Fibroblast of skin of left quadriceps (primary cell): ENCODE measurements around the gene CCDC28A.
"Not testable (repeated sequence)": the region's sequence is repeated elsewhere in the genome, so short reads cannot be mapped to it uniquely, and the experiment has no call there.

Experiments
- DNase-seq, 2 experiments: peaks; one replicate each; pipeline ENCODE4 v3.0.0-alpha.2; 2013; ENCODE audit warnings: low read depth in 2 of 2

CCDC28A gene

DNA sequence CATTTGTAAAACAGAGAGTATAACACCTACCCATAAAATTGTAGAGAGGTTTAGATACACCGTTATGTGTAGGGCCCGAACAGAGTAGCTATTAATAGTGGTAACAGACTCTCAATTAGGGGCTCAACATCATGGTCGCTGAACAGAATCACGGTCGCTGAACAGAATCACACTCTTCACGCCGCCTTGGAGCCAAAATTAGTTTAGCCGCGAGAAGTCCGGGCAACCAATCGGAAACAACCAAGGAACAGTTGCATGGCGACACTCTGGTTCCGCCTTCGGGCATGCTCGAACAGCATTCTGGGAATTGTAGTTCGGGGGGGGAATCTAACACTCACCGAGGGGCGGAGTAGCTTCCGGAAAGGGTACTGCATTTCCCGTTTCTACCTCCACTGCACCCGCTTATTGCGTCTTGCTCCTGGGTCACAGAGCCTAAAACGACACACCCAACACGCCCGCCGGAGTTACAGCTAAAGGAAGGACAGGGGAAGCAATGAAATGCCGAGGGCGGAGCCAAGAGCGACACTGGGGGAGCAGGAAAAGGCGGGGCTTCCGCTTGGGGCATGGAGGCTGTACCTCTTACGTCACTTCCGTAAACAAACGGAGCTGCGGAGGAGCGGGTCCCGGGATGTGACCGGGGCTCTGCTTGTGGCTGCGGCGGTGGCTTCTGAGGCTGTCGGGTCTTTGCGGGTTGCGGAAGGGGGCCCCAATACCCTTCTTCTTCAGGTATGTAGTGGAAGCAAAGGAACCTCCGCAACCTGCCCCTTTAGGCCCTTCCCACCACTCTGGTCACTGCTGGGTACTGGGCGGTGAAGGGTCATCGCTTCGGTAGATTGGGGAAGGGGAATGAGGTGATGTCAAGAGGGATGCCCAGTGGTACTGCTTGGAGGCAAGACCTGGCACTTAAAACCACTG is at the start of gene CCDC28A:
TSS of gene CCDC28A (plus strand) at position 593 of the 915 bp plus-strand sequence. CDS start 2,352 bp downstream, outside the sequence.
- peak; percentile 90 for DNase-seq

DNA sequence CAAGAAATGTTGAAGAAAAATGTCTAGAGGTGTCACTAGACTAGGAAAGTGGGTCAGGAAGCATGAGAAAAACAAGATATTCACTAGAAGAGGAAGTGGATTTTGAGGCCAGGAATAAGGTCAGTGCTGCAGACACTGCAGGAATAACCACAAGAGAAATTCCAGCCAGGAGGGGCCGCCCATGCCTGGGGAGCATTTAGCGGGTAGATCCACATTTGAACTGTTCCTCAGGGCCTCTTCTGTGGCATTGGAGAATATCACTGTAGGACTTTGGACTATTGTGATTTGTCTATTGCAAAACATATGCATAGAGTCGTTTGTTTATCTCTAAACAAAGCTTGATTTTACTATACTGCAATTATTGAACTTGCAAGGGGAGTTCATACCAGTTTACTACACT is 49.6 kb upstream of the CCDC28A start:
- no peak for DNase-seq

DNA sequence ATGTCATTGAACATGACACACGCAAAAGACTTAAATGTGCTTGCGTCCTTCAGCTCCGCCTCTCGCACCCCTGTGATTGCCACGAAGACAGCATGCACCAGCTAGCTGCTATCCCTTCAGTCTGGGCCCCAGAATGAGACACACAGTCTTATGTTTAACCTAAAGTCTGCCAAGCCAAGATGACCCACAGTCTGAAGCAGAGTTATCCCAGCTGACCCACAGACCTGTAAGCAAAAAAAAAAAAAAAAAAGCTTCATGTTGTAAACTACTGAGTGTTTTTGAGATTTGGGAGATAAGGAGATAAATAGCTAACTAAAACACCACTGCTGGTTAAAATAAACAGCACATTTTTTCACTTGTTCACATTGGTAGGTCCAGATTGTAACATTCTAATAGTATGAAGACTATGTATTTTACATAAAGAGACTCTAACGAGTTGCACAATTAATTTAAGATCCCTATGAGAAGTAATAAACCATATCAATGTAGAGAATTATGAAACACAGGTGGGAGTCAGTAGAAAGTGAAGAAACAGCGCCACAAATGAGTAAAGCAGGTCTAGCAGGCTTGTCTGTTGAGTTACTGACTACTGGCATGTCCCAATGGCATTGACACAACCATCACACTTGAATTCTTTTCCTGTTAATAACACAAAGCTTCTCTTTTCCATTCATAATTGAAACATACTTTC is 47.4 kb upstream of the CCDC28A start:
- DNase-seq, result no peak

DNA sequence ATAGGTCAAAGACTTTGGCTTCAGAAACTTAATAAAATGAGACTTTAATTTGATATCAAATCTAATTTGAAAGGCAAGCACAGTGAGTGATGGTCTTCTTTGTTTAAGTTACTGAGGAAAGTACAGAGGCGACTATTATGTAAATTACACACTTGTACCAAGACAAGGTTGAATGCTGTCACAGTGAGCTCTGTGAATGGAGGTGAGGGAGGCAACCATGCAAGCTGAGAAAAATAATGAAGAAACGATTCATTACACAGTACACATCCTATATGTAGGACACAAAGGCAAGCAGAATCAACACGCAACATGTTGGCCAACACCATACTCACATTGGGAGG is 46.8 kb upstream of the CCDC28A start:
- no peak for DNase-seq

DNA sequence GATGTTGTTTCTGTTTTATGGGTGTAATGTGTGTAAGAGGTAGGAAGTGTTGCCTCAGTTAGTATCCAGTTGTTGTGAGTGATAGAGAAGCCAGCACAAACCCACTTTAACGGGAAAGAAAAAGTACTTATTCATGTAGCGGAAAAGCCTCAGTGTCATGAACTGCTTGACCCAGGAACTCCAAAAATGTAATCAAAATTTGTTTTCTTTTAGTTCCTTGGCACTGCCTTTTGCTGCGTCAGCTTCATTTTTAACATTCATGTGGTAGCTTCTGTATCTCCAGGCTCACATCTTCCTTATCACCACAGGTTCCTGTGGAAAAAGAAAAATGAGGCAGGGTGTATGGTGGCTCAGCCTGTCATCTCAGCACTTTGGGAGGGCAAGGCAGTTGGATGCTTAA is 46.4 kb upstream of the CCDC28A start:
- no peak for DNase-seq

DNA sequence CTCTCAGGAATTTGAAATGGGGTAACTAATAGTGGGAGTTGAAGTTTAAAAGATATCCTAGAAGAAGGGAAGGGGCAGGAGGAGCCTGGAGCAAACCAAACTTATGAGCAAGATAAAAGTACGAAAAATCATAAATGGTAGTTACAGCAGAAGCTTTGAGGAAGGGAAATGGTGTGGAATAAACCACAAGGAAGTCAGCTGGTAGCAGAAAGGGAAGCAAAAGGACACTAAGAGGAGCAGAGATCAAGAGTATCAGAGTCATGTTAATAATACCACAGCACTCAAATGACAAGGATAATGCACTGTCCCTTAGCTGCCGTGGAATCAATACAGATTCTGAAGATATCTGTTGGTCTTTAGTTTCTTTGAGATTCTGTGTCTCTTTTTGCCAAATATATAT is 44.9 kb upstream of the CCDC28A start:
- no peak for DNase-seq

DNA sequence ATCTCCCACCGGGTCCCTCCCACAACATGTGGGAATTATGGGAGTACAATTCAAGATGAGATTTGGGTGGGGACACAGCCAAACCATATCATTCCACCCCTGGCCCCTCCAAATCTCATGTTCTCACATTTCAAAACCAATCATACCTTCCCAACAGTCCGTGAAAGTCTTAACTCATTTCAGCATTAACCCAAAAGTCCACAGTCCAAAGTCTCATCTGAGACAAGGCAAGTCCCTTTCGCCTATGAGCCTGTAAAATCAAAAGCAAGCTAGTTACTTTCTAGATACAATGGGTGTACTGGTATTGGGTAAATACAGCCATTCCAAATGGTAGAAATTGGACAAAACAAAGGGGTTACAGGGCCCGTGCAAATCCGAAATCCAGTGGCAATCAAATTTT is 43.5 kb upstream of the CCDC28A start:
- not testable (repeated sequence) for DNase-seq

DNA sequence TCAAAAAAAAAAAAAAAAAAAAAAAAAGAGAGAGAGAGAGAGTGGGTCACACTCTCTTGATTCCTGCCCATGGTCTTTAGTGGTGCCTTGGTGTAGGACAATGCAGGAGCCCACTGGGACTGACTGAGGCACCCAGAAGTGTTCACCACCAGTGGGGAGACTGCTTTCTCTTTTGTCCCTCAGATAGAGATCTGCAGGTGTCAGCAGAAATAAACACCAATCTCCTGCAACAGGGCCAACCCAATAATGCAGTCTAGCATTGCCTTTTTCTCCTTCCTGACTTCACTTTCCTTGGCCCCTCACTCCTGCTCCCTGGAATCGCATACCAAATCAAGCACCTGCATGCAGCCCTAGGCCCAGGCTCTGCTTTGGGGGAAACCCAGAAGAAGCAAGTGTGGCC is 39.0 kb upstream of the CCDC28A start:
- DNase-seq, result no peak

DNA sequence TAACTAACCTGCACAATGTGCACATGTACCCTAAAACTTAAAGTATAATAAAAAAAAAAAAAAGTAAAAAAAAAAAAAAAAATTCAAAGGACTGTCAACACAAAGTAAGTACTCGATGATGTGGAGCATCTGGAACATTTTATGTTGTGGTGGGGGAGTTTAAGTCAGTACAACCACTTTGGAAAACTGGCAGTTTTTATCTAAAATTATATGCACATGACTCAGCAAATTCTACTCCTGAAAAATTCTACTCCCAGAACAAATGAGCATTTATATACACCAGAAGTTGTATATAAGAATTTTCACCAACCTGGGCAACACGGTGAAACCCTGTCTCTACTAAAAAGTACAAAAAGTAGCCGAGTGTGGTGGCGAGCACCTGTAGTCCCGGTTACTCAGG is 36.9 kb upstream of the CCDC28A start:
- no peak for DNase-seq

DNA sequence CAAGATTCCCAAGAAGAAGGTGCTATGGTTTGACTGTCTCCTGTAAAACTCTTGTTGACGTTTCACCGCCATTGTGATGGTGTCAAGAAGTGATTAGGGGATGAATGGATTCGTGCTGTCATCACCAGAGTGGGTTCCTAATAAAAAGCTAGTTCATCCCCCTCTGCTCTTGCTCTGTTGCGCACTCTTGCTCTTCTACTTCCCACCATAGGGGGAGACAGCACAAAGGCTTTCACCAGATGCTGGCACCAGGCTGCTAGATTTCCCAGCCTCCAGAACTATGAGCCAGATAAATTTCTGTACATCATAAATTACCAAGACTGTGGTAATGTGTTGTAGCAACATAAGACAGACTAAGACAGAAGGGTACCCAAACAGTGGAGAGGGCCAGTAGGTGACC is 21.6 kb upstream of the CCDC28A start:
- no peak for DNase-seq

DNA sequence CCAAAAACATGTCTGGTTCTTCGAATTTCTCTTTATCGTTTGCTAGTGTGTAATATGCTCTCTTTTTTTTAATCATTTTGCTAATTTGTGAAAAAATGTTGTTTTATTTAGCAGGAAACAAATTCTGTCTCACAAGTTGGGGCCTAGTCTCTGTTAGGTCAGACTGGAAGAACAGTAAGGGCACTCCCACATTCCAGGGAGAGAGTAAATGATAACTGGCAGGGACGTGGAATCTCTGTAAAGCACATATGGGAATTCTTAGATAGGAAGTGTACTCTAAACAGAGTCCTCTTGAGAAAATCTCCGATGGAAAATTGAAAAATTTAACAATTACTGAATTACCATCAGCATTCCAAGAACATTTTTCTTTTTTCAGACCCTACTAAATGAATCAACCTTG is 16.4 kb upstream of the CCDC28A start:
- no peak for DNase-seq

DNA sequence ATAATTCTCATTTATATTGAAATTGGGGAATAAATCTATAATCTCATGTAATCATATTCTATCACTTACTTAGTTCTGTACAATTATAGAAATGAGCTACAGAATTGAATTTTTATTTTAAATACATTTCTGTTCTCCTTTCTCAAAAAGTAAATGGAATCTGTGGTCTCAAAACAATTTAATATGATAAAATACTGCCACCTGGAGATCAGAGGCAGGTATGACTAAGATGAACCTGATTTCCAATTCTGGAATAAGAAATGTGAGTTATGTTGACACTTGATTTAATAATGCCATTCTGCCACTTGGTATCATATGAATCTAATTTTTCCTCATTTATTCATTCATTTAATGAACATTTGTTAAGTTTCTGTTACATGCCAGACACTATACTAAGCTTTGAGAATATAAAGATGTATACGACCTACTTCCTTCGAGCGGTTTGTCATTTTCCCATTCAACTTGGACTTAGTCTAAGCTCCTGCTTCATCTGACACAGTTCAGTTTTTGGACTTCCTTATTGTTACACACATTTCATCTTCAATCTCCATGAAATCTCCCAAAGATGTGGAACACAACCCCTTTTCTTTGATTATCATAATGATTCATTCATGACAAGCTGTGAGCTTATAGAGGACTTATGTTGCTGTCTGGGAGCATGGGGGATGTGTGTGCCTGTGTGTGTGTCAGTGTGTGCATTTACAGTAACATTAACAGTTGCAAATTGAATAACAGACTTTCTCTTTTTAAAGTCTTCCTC is 7.5 kb upstream of the CCDC28A start:
- DNase-seq, result peak; percentile 10 to 16

DNA sequence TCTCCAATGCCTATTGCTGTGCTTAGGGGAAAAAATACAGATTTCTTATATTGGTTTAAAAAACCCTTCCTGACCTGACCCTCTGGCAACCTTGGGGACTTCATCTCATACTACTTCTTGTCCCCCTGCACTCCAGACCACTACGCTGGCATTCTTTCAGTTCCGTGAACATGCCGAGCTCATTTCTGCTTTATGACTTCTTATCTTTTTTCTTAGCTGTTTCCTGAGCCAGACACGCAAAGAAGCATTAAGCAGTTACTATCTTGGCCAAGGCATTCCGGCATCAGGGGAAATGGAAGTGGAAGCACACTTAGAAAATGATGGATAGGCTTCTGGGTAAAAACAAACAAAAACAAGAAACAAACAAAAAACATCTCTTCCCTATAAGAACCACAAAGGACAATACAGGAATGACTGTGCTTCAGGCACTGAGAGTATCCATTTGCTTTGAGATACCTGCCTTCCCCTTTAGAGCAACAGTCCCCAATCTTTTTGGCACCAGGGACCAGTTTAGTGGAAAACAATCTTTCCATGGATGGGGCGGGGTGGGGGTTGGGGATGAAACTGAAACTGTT is 4.4 kb upstream of the CCDC28A start:
- no peak for DNase-seq

DNA sequence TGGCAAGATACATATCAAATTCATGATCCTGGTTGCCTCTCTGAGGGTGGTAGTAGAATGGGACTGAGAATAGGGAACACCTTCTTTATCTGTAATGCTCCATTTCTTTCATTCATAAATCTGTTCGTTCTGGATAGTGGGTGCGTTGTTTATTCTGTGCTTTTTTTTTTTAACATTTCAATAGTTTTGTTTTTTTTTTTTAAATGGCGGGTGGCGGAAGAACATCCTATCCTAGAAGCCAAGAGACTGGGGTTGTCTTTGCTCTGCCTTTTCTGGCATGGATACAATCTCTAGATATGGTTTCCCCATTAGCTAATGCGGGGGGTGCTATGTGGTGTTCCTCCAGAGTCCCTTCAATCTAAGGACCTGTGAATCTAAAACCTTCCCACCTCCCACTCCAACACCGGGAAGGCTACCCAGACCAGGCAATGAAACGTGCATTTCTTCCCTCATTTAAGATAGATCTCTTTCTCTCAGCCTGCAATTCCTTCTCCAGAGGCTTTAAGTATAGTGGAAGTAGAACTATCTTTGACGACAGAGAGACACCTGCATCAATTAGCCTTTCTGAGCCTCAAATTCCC is 883 bp upstream of the CCDC28A start:
- DNase-seq, result no peak

DNA sequence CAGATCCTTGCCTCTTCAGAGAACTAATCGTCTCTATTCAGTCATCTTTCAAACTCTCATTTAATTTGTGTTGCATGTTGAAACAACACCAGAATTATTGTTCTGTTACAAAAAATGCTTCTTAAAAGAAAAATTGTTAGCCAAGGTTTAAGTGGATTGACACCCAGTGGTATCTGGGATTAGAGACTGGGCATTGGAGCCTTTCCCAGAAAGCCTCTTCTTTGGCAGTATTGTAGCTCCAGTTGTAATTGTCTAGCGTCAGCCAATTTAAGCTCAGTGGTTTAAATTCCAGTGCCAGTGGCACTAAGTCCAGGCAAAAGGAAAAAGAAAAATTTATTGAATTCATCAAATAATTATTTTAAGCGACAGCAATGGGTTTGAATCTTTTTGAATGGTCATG is 801 bp downstream of the CCDC28A start:
- DNase-seq, result no peak

DNA sequence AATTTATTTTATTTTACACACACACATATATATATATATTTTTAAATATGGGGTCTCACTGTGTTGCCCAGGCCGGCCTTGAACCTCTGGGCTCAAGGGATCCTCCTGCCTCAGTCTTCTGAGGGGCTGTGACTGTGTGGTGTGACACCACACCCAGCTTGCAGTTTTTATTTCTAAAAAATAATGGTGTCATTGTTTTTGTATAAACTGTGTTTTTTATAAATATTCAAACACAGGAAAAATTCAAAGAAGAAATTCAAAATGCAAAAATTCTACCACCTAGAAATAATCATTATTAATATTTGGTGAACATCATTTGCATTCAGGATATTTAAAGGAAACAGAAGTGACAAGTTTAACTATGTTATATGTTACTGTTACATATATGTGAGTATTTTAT is 3.1 kb downstream of the CCDC28A start:
- DNase-seq, result no peak

DNA sequence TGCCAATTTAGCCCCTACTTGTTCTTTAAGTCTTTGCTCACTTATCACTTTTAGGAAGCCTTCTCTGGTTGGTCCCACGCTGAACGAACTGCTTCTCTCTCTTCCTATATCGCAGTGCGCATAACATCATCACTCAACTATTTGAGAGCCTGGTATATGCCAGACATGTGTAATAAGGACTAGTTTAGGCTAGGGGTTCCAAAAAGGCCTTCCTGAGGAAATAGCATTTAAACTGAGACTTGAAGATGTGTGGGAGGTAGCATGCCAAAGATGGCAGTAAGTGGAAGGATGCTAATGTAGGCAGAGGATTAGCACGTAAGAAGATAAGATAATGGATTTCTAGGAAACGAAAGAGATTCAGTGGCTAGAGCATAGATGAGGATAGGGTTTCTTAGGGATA is 4.8 kb downstream of the CCDC28A start:
- DNase-seq, result no peak

DNA sequence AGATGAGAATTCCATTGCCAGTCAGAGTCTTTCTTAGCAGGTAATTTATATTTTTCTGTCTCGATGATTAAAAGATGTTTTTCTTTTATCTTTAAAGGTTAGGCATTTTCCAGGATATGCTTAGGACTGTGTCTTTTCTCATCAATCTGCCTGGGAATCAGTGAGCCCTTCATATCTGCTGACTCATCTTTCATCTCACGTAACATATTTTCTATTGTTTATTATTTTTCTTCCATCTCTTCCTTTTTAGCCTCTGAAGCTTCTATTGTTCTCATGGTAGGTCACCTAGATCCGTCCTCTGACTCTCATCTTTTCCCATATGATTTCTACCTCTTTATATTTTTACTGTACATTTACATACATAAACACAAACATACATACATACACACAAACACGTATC is 8.7 kb downstream of the CCDC28A start:
- DNase-seq, result no peak

DNA sequence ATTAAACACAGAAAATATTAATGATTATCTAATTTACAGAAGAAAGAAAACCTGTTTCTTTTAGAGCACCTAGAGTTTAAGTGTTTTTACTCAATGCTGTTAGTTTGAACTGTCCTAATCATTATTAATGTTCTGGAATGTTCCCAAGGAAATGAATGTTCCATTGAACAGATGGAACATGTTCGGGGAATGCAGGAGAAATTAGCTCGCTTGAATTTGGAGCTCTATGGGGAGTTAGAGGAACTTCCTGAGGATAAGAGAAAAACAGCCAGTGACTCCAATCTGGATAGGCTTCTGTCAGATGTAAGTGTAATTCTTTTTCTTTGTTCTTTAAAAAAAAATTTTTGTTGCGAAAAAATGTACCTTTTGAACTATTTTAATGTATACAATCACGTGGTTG is 11.5 kb downstream of the CCDC28A start:
- no peak for DNase-seq

DNA sequence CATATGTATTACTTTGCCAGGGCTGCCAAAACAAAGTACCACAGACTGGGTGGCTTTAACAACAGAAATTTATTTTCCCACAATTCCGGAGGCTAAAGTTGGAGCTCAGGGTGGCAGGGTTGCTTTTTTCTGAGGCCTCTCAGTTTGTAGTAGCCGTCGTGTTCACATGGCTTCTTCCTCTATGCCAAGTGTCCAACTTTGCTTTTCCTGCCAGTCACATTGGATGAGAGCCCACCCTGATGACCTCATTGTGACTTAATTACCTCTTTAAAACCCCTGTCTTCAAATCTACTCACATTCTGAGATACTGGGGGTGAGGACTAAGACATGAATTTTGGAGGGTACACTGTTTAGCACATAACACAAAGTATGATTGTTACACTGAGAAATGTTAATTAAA is 12.4 kb downstream of the CCDC28A start:
- no peak for DNase-seq

DNA sequence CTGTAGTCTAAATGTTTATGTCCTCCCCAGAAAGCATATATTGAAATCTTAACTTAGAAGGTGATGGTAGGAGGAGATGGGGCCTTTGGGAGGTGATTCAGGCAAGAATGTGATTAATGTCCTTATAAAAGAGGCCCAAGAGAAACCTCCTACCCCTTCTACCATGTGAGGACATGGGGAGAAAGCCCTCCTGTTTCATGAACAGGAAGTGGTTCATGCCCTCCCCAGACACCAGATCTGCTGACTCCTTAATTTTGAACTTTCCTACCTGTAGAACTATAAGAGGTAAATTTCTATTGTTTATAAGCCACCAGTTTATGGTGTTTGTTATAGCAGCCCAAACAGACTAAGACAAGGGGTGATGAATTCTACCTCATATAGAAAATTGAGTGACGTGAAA is 13.6 kb downstream of the CCDC28A start:
- DNase-seq, result no peak
